GM18526 (cell line): ENCODE results near the gene TFPT.

Experiments used
- POLR2A ChIP-seq: IDR thresholded peaks from 3 replicates; pipeline ENCODE4 v1.6.1; 2011; ENCODE audit not compliant: insufficient read length; ENCODE audit errors: extremely low read depth

Gene TFPT

DNA sequence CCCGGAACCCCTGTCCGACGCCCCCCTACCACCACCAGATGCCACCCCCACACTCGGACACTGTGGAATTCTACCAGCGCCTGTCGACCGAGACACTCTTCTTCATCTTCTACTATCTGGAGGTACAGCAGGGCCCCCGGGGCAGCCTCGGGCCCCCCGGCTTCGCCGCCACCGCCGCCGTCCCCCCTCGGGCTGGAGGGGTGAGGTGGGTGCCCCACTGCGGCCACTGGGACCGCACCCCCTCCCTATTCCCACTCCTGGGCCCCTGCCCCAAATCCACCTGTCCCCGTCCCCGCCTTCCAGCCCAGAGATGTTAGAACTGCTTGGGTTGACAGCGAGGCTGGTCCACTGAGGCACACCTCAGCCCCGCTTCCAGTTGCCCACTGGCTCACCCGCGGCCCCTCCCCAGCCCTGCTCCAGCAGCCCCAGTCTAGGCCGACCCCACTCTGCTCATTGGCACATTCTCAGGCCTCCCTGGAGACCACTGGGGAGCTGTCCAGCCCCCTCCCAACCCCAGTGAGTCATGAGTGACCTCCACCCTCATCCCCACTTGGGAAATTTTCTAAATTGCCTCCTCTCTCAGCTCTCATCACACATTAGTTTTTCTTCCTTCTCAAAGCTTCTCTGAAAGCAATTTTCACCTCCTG lies 37.5 kb upstream of the TFPT start:
- TF ChIP-seq POLR2A = peak; percentile 23

DNA sequence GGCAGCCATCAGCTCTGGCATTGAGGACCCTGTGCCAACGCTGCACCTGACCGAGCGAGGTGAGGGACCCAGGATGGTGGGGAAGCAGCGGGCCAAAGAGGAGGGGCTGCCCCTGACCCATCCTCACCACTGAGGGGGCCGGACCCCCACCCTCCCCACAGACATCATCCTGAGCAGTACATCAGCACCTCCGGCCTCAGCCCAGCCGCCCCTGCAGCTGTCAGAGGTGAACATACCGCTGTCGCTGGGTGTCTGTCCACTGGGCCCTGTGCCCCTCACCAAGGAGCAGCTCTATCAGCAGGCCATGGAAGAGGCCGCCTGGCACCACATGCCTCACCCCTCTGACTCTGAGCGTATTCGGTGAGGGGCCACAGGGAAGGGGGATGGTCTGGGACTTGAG lies 36.8 kb upstream of the TFPT start:
- no peak for TF ChIP-seq POLR2A

DNA sequence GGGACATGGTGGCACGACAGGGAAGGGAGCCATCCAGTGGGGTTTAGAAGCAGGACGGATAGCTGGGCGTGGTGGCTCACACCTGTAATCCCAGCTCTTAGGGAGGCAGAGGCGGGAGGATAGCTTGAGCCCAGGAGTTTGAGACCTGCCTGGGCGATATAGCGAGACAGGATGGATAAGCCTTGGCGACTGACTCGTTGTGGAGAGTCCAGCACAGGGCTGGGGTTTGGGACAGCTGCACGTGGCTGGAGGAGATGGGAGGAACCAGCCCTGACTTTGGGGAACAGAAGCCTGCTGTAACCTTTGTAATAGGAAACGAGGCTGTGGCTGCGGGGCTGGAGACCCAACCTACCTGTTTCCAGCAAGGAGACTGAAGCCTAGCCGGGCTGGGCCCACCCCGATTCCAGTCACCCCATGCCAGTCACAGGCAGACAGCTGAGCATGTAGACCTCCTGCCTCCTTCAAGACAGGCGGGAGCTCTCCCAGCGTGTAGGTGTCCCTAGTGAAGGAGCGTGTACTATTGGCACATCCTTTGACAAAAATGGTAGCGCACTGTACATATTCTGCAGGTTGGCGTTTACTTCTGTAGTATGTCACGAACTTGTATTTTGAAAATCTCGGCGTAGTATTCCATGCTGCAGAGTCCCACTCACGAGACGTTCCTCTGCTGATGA lies 36.0 kb upstream of the TFPT start:
- TF ChIP-seq POLR2A = no peak

DNA sequence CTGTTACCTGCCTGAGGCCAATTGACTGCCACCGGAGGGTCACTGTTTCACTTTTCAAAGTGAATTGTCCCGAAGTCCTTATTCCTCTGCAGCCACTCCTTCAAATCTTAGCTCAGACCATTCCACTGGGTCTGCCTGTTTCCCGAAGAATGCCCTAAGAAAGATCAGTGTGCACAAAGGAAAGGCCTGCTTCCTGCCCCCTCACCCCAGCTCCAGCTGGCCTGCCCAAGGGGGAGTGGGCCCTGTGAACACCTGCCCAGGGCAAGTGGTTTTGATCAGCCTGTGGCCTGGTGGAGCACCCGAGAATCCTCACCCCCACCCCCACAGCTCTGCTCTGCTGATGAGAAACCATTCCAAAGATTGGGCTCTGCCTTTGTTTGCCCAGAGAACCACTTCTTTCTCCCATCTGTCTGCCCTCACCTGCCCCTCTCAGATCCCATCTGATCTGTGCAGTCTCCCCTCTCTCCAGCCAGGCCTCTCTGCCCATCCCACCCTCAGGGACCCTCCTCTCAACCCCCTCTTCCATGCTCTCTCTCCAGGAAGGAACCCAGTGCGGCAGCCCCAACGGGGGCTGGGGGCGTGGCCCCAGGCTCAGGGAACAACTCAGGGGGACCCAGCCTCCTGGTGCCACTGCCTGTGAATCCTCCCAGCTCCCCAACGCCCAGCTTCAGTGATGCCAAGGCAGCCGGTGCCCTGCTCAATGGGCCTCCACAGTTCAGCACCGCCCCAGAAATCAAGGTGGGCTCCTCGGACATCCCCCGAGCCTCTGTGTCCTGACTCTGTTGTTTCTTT lies 33.8 kb upstream of the TFPT start:
- no peak for TF ChIP-seq POLR2A

DNA sequence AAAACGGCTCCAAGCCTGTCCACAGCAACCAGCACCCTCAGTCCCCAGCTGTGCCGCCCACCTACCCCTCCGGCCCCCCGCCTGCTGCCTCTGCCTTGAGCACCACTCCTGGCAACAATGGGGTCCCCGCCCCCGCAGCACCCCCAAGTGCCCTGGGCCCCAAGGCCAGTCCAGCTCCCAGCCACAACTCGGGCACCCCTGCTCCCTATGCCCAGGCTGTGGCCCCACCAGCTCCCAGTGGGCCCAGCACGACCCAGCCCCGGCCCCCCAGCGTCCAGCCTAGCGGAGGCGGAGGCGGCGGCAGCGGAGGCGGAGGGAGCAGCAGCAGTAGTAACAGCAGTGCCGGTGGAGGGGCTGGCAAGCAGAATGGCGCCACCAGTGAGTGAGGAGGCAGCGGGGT lies 32.7 kb upstream of the TFPT start:
- TF ChIP-seq POLR2A = no peak

DNA sequence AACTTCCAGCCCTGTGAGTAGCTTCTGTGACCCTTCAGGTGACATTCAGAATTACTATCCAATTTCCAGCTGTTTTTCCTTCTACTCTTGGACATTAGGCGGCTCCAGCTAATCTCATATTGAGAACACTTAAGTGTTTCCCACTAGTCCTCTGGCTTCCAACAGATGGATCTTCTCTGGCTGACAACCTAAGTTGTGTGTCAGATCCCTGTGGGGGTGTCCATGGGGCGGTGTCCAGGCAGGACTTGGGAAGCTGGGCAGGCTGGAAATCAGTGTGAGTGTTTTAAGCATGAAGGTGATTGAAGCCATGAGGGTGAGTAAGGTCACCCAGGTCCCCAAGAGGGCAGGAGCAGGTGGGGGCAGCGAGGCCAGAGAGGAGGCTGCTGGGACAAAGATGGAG lies 32.2 kb upstream of the TFPT start:
- no peak for TF ChIP-seq POLR2A

DNA sequence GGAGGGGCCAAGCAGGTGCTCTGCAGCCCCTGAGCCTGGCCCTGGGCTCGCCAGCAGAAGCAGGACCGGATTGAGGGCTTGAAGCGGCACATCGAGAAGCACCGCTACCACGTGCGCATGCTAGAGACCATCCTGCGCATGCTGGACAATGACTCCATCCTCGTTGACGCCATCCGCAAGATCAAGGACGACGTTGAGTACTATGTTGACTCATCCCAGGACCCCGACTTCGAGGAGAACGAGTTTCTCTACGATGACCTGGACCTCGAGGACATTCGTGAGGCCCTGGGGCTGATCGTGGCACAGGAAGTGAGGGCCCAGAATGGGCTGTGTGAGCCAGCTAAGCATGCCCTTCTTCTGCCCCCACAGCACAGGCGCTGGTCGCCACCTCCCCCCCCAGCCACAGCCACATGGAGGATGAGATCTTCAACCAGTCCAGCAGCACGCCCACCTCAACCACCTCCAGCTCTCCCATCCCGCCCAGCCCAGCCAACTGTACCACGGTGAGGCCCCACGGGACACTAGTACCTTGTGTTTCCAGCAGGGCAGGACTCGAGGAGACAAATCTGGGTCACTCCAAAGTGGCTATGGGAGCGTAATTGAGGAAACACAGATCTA lies 30.2 kb upstream of the TFPT start:
- no peak for TF ChIP-seq POLR2A

DNA sequence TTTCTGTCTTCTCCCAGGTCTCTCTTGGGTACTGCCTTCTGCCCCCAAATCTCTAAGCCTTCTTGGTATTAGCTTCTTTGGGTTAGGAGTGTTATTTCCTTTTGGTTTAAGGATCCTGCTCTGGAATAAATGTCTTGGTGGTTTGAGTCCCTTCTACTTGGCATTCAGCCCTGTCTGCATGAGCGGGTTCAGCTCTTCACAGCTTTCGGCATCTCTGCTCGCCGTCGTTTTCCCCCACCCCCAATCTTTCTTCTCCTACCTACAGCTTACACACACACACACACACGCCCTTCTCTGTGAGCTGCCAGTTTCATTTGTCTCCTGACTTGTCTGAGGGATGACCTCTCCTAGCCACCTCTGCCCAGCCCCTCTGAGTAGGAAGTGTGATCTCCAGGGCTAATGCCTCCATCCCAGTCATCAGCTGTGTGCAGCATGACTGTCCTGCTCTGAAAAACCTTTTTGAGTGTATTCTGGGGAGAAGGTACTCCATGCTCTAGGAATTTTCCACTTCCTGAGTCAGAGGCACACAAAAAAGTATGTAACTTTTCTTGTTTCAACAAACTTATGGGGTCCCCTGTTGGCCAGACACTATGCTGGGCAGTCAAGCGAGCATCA lies 26.8 kb upstream of the TFPT start:
- TF ChIP-seq POLR2A = no peak

DNA sequence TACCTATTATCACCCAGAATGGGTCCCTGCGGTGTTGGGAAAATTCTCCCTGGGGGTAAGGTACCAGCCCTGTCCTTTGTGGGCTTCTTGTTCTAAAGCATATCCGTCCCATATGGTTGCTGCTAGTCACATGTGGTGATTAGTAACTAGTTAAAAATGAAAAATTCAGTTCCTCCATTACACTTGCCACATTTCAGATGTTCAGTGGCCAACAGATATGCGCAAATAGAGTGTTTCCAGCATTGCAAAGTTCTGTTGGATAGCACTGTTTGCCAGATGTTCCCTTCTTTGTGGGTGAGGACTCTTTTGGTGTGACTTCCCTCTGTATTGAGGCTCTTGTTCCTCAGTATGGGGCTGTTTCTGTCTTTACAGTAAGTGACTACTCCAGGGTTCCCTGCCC lies 25.9 kb upstream of the TFPT start:
- TF ChIP-seq POLR2A = no peak

DNA sequence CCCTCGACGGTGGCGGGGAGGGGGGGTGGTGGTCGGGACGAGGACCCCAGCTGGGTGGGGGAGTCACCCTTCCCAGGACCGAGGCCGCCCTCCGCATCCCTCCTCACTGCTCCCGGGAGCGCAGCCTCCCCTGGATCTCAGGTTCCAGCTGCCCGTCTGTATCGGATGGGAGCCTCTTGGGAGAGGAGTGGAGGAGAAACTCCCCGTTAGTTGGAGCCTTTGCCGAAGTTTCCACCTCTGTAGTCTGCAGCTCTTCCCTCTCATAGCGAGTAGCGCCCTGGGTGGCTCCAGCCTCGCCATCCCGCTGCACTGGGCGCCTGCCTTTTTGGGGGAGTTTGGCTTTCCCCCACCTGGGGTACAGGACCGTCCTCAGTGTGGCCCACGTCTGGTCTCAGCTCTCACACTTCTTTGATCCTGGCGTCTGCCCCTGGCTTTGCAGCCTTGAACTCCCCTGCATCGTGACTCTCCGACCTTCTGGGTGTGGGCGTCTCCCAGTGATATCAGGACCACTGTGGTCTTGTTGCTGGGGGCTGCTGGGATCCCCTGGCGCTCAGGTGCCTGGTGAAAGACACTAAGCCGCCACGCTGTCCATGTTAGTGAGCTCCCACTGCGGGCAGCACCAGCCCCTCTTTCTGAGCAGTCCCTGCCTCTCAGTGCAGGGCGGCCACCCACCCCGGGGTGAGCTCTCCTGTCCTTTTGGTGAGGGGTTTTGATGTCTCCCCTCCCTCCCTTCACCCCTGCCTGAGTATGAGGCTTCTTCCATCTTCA lies 23.2 kb upstream of the TFPT start:
- no peak for TF ChIP-seq POLR2A

DNA sequence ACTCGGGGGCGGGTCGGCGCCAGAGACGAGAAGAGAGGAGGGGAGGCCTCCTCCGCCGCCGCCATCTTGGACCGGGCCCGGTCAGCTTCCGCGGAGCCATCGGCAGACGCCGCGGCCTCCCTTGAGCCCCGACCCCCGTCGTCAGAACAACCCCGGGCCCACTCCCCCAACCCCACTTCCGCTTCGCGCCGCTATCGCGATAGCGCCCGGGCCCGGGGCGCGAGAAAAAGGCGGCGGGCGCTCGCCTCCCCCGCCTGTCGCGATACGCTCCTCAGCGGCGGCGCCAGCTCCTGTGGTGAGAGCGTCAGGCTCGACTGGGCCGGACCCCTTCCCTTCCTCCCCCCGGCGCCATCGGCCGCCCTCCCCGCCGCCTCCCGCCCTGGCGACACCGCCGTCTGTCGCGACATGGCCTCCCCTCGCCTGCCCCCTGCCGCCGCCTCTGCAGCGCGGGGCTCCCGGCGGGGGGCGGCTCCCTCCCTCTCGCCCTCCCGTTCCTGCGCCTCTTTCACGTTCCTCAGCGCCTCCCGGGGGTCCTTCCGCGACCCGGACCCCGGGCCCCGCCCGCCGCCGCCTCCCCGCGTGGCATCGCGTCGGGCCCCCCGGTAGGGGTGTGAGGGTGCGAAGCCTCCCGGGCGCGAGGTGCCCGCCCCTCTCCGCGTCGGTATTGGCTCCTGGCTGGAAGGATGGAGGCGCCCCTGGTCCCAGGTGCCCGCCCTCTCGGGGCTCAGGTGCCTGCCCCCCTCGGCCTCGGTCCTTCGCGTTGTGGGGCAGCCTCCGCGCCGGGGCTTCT lies 22.4 kb upstream of the TFPT start, which contains the start of gene CNOT3:
TSS of gene CNOT3 (plus strand) at position 64 of the 790 bp plus-strand sequence. CDS start 5,217 bp downstream, outside the sequence.
- TF ChIP-seq POLR2A = peak; percentile 87

DNA sequence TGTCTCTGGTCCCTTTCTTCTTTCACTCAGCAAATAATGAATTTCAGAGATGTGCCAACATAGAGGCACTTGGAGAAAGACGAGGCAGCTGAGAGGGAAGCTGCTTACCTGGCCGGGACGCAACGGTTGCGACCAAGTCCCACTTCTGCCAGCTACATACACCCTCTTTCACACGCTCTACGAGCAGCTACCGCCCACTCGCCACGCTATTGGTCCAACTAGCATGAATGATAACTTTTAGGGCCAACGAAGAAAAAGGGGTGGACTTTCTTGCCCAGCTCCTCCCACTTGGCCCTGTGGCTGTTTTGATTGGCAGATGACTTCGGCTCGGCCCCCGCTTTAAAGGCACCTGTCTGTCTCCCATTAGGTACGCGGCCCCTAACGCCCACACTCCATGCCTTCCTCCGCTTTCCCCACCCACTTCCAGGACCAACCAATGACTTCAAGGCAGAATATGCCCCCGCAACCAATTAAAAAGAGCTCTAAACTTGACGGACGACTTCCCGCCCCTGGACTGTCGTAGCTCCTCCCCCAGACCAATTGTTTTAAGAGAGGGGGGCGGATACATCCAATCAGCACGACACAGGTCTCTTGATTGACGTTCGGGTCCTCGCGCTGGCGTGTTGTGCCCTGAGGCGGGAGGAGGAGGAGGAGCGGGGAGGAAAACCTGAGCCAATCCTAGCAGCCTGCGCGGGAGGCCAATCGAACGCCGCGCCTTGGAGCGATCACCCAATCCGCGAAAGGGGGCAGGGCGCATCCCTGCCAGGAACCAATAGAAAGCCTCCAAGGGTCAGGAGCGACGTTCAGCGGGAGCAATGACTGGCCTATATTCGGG lies 21.6 kb upstream of the TFPT start:
- TF ChIP-seq POLR2A = peak; percentile 78
